Astrocyte (in vitro differentiated cells and primary cell): Measurements from ENCODE around the gene PHLDA2. TPM values are rescaled to one million over a fixed set of nuclear protein-coding genes. Genes with fewer than 3 reads are reported as not detected.

Experiments
- DNase-seq: peaks from one replicate; pipeline ENCODE4 v3.0.0-alpha.2; 2010; ENCODE audit warnings: low read depth
- FAIRE-seq: peaks from 2 replicates; lab custom pipeline; 2011; peaks lifted over from hg19 to GRCh38; lab: Jason Lieb, UNC
- H2AFZ ChIP-seq: 2 replicates; pipeline ENCODE4 v1.6.0; 2012; ENCODE audit warnings: low read depth, low read length, inconsistent platforms
- H3K27ac ChIP-seq: 2 replicates; pipeline ENCODE4 v1.5.1; 2011; ENCODE audit warnings: low read depth, low read length, inconsistent platforms
- H3K27me3 ChIP-seq: 2 replicates; pipeline ENCODE4 v1.6.0; 2011; ENCODE audit warnings: low read length, inconsistent platforms; ENCODE audit not compliant: insufficient read depth
- H3K36me3 ChIP-seq: 2 replicates; pipeline ENCODE4 v1.5.1; 2011; ENCODE audit warnings: low read length, inconsistent platforms; ENCODE audit not compliant: insufficient read depth
- H3K4me1 ChIP-seq: 2 replicates; pipeline ENCODE4 v1.5.1; 2011; ENCODE audit warnings: low read length, inconsistent platforms; ENCODE audit not compliant: insufficient read depth
- H3K4me2 ChIP-seq: 2 replicates; pipeline ENCODE4 v1.6.0; 2012; ENCODE audit warnings: low read length, inconsistent platforms
- H3K4me3 ChIP-seq: 2 replicates; pipeline ENCODE4 v1.5.1; 2011; ENCODE audit warnings: low read depth, mild to moderate bottlenecking, low read length, inconsistent platforms; ENCODE audit not compliant: insufficient read depth
- H3K79me2 ChIP-seq: 2 replicates; pipeline ENCODE4 v1.6.0; 2012; ENCODE audit warnings: mild to moderate bottlenecking, low read length, inconsistent platforms; ENCODE audit not compliant: insufficient read depth
- H3K9ac ChIP-seq: 2 replicates; pipeline ENCODE4 v1.6.0; 2012; ENCODE audit warnings: mild to moderate bottlenecking, low read length, inconsistent platforms
- H3K9me3 ChIP-seq: 2 replicates; pipeline ENCODE4 v1.5.1; 2012; ENCODE audit warnings: low read depth, mild to moderate bottlenecking, low read length, inconsistent platforms; ENCODE audit not compliant: insufficient read depth
- H4K20me1 ChIP-seq: 2 replicates; pipeline ENCODE4 v1.6.0; 2012; ENCODE audit warnings: low read length, inconsistent platforms; ENCODE audit not compliant: insufficient read depth
- H3K27ac Mint-ChIP-seq: one replicate; pipeline ENCODE4 v1.8.0; 2021; ENCODE audit warnings: mild to moderate bottlenecking, mixed read lengths; ENCODE audit not compliant: unreplicated experiment
- H3K27me3 Mint-ChIP-seq: one replicate; pipeline ENCODE4 v1.8.0; 2021; ENCODE audit warnings: low read depth, mixed read lengths; ENCODE audit not compliant: unreplicated experiment
- H3K36me3 Mint-ChIP-seq: one replicate; pipeline ENCODE4 v1.8.0; 2021; ENCODE audit warnings: low read depth, mixed read lengths; ENCODE audit not compliant: unreplicated experiment
- H3K4me1 Mint-ChIP-seq: one replicate; pipeline ENCODE4 v1.8.0; 2021; ENCODE audit warnings: low read depth, mixed read lengths; ENCODE audit not compliant: unreplicated experiment
- H3K4me3 Mint-ChIP-seq: one replicate; pipeline ENCODE4 v1.8.0; 2021; ENCODE audit warnings: mild to moderate bottlenecking, moderate library complexity, mixed read lengths; ENCODE audit not compliant: unreplicated experiment
- H3K9me3 Mint-ChIP-seq: one replicate; pipeline ENCODE4 v1.8.0; 2021; ENCODE audit warnings: mild to moderate bottlenecking, mixed read lengths; ENCODE audit not compliant: unreplicated experiment
- CTCF ChIP-seq: IDR thresholded peaks from 2 replicates; pipeline ENCODE4 v1.5.1; 2011; ENCODE audit warnings: low read depth, mild to moderate bottlenecking, inconsistent platforms, low read length, moderate library complexity; ENCODE audit not compliant: insufficient read depth
- EZH2 ChIP-seq: IDR thresholded peaks from 2 replicates; pipeline ENCODE4 v1.6.1; 2012; ENCODE audit warnings: mild to moderate bottlenecking, low read length, inconsistent platforms; ENCODE audit not compliant: insufficient read depth
- total RNA-seq: library from RNA; stranded (reverse); gene quantifications from 2 replicates; pipeline ENCODE4 v1.2.1, GENCODE V29; 2021

Gene PHLDA2
- total RNA-seq, 1 donor from 2014 or later: 78.8 TPM

- Histone ChIP-seq H3K36me3 (no peaks in the 10 kb centered on the region), H2AFZ (no peak overlapping the region), H3K27ac (no peak overlapping the region), H3K9ac (no peak overlapping the region), H3K4me3 (no peak overlapping the region), H3K27me3 (no peaks in the 10 kb centered on the region), H3K4me1 (peaks cover 40% of the 10 kb centered on the region), H3K4me2 (peak overlapping the region; percentile 42), H4K20me1 (peaks cover 18% of the 10 kb centered on the region), H3K79me2 (peaks cover 21% of the 10 kb centered on the region), H3K9me3 (no peaks in the 10 kb centered on the region)
- no peaks in the 10 kb centered on the region for H3K9me3 Mint-ChIP-seq
- no peak overlapping the region for H3K4me3 Mint-ChIP-seq
- FAIRE-seq: no peak
- no peak overlapping the region for H3K27ac Mint-ChIP-seq
- H3K4me1 Mint-ChIP-seq: peaks cover 12% of the 10 kb centered on the region
- DNase-seq: no peak
- no peak for TF ChIP-seq CTCF
- no peak for TF ChIP-seq EZH2
- H3K27me3 Mint-ChIP-seq: no peaks in the 10 kb centered on the region
- no peaks in the 10 kb centered on the region for H3K36me3 Mint-ChIP-seq
Observed at GRCh38 chr11:2931771-2932738, 2.8 kb upstream of the PHLDA2 start.

GRCh38 chr11:2931420-2931746 lies 2.2 kb upstream of the PHLDA2 start:
- H3K9me3 ChIP-seq: no peaks in the 10 kb centered on the region
- no peak overlapping the region for H3K4me3 Mint-ChIP-seq
- FAIRE-seq (no peak), DNase-seq (no peak)
- H3K9me3 Mint-ChIP-seq: no peaks in the 10 kb centered on the region
- H3K36me3 Mint-ChIP-seq: no peaks in the 10 kb centered on the region
- H3K27ac Mint-ChIP-seq: peak overlapping the region; percentile 26
- no peak overlapping the region for H3K4me3 ChIP-seq
- no peak overlapping the region for H3K9ac ChIP-seq
- no peak overlapping the region for H2AFZ ChIP-seq
- no peaks in the 10 kb centered on the region for H3K27me3 ChIP-seq
- no peak overlapping the region for H3K27ac ChIP-seq
- peaks cover 45% of the 10 kb centered on the region for H3K4me1 ChIP-seq
- H3K4me2 ChIP-seq: no peak overlapping the region
- peaks cover 12% of the 10 kb centered on the region for H3K4me1 Mint-ChIP-seq
- H4K20me1 ChIP-seq: peaks cover 25% of the 10 kb centered on the region
- H3K36me3 ChIP-seq: no peaks in the 10 kb centered on the region
- H3K79me2 ChIP-seq: peaks cover 28% of the 10 kb centered on the region
- no peak for TF ChIP-seq CTCF
- H3K27me3 Mint-ChIP-seq: no peaks in the 10 kb centered on the region
